ENCODE results near the gene ERBB4. TPM values are rescaled to one million over a fixed set of nuclear protein-coding genes. Genes with fewer than 3 reads are reported as not detected.
A peak's percentile ranks its signal among the peaks of the same experiment; 100 is the strongest.

Gene ERBB4
- total RNA-seq, 1 experiment from 2014 or later = not detected

DNA sequence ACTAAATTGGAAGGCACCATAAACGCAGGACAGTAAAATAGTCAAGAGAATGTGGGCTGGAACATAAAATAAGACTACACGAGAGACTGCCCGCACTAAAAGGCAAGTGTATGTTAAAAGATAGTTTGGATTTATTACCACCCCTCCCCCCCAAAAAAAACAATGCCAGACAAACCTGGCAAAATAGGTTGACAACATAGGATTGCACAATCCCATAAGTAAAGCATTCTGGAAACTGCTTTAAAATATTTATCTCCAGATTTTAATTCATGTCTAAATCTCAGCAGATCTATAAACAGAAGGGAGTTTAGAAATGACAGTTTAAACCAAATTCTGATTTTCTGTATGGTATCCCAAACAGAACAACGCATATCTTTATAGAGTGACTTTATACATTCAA lies 455.1 kb downstream of the ERBB4 start:
- no peak for DNase-seq (ENCODE audit: low read depth)

DNA sequence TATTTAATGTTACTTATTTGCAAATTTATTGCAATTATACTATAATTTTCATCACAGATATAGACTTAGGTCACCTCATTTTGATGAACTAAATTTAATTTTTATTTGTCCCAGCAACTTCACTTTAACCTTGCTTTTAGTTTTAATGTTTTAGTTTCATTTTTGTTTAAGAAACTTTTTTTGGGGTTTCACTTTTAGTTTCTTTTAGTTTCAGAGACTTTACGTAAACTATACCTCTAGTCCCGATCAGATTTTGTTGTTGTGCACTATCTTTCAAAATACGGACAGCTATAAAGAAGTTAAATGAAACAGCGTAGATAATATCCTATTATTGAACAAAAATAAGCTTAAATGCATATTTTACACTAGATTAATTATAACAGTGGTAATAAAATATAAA lies 460.5 kb downstream of the ERBB4 start:
- DNase-seq (ENCODE audit: low read depth) = peak; percentile 9

DNA sequence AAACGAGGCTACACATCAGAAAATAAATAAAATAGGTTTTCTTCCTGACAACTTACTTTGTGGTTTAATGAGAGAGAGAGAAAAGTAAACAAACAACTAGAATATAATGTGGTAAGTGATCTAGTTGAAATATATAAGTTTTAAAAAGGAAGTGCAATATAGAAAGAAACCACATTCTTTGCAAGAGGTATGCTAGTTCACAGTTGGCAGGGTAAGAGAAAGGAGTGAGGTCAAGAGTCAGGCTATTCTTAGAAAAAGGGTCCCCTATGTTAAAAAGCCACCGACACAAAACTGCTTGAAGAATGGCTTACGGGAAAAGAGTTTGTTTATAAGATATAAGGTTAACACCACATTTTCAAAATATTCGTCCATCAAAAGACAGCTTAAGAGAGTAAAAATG lies 462.1 kb downstream of the ERBB4 start:
- DNase-seq (ENCODE audit: low read depth) = no peak

DNA sequence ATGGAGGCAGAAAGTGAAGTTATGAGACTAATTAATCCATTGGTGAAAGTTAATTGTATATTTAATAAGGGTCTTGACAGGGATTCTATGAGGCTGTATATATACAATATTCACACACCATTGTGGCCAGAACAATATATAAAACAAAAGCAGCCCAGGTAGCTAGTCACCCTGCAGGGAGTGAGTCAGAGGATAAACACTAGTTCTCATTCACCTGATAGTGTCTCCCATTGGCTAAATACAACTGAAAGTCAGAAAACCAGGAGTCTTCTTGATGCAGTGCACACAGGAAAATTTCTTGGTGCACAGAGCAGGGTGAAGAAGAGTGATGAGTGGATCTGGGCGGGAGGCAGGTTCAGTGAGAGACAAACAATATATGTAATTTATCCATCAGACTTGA lies 465.2 kb downstream of the ERBB4 start:
- no peak for DNase-seq (ENCODE audit: low read depth)

DNA sequence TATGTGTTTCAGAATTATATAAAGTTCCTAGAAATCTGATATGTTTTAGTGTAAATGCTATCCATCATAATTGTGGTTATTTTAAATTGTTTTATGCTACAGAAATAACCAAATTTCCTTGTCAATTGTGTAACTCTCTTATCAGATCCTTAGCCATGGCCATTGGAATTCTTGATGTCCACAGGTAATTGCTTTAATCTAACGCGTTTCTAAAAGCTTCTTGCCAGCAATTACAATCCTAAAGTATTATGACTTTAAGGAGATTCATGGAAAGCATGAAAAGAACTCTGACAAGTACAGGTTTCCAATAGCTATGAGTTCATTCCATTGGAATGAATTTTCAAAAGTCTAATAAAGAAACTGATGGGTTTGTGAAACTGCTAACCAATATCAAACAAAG lies 472.1 kb downstream of the ERBB4 start:
- DNase-seq (ENCODE audit: low read depth) = no peak

DNA sequence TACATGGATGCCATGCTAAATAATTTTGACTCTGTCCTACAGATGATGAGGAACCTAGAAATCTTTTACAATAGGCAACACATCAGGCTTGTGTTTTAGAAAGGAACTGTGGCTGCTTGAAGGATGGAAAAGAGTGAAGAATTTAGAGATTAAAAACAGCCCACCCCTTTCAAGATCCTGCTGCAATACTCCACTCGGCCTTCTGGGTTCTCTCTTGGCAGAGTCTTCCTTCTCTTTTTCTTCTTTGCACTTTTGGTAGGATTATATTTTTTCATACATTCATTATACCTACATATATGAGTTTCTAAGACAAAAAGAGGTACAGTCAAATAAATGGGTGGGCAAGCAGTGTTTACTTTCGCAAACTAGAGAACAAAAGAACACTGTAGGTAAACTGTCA lies 474.3 kb downstream of the ERBB4 start:
- no peak for DNase-seq (ENCODE audit: low read depth)

DNA sequence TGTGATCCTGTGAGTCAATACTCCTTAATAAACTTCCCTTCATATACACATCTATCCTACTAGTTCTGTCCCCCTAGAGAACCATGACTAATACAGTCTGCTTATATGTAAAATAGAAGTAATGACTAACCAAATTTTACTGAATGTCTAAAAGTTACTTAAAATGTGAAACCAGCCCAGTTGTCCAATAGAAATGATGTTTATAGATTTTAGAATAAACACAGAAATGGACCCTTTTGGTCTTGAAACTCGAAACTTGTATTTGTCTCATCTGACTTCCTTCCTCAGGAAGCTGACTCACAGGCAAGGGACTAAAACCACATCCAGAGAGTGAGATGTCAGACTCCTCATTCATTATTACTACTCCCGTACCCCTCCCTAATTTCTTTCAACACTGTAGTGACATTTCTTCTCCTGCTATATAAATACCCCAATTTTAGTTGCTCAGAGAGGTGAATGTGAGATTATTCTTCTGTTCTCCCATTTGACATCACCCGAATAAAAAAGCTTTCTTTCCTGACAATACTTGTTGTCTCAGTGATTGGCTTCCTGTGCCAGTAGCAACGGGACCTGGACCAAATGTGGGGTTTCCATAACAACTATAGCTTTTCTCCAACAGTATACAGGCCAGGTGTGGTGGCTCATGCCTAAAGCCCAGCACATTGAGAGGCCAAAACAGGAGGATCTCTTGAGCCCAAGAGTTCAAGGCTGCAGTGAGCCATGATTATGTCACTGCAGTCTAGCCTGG lies 486.0 kb downstream of the ERBB4 start:
- DNase-seq (ENCODE audit: low read depth) = peak; percentile 85

DNA sequence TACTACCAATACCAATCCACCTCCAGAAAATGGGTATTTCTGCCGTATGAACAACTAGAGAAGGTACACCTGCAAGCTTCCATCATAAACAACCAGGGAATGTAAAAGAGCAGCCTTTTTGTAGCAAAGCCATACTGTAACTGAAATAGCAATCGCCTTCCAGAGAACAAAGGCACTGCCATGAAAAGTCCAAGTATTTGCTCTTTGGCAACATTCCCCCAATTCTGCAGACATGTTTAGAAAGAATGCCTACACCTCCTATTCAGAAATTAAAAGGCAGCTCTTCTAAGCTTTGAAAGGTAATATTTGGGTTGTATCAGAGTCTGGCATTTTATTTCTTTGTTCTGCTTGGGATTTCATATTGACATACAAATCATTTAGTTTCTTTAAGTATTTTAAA lies 487.7 kb downstream of the ERBB4 start:
- DNase-seq (ENCODE audit: low read depth) = no peak

DNA sequence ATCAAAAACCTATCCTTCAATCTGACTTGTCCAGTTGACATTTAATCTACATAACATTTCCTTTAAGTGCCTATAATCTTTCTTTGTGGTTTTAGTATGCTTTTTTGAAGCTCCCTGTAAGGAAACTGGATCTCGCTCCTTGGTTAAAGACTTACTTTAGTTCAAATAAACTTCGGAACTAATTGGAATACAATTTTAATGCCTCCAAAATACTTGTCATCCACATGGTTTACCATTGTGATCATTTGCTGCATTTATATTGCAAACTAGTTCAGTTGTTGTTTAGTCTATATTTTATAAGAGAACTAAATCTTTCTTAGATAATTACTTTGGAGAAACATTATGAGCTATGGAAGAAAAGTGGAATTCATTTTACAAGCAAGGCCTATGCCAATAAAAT lies 496.0 kb downstream of the ERBB4 start:
- DNase-seq (ENCODE audit: low read depth) = no peak

DNA sequence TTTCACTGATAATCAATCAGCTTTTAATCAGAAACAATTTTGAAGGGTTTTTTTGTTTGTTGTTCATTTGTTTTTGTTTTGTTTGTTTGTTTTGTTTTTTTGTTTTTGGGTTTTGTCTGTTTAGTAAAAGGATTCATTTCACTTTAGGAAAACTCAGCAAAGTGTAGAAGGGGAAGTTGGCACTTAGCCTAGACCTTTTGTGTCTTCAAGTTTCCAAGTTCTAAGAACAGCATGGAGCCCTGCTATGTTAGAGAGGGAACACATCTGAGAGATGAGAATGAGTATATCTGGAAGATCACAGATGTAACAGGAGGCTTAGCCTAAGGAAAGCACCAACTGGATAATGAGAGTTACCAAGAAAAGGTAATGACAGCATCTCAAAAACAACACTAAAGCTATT lies 501.5 kb downstream of the ERBB4 start:
- no peak for DNase-seq (ENCODE audit: low read depth)

DNA sequence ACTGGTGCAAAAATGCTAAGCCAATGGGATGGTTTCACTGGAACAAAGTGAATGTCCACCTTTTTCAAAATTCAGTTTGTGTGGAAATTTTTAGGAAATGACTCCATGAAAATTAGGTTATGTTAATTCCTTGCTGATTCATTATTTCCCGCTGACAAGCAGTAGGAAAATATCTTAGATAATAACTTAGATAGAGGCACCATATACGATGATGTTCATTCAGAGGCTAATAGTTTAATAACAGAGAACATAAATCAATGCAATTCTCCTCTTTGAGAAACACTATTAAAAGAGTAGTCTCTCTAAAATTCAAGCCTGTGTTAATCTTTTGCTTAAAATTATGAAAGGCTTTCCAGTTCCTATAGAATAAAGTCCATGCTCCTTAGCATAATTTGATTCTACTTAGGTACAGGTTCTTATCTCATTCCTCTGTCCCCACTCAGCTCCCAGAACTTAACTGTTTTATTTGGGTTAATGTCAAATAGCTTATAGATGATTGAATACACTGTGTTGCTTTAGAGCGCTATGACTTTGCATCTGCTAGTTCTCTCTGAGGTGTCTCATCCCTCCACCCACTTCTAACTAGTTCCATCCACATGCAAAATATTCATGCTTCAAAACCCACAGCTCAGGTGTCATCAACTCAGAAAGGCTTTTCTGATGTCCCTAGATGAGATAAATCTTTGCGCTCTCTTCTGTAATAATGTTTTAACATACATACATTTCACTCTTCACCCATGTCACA lies 503.6 kb downstream of the ERBB4 start:
- no peak for DNase-seq (ENCODE audit: low read depth)

DNA sequence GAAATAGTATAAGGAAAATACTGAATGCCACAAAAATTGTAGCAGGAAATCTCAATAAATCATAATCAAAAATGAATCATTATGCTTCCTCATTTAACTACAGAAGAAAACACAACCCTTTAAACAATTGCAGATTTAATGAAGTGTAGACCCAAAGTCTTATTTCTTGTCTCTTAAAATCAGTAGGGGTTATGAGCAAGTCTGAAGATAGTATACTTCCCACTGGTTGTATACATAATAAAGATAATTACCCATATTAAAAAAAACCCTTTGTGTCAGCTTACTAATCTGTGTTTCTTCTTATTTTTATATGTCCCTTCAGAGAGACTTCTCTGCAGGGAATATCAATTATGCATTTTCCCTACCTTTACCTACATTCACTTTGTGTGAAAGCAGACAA lies 504.7 kb downstream of the ERBB4 start:
- no peak for DNase-seq (ENCODE audit: low read depth)

DNA sequence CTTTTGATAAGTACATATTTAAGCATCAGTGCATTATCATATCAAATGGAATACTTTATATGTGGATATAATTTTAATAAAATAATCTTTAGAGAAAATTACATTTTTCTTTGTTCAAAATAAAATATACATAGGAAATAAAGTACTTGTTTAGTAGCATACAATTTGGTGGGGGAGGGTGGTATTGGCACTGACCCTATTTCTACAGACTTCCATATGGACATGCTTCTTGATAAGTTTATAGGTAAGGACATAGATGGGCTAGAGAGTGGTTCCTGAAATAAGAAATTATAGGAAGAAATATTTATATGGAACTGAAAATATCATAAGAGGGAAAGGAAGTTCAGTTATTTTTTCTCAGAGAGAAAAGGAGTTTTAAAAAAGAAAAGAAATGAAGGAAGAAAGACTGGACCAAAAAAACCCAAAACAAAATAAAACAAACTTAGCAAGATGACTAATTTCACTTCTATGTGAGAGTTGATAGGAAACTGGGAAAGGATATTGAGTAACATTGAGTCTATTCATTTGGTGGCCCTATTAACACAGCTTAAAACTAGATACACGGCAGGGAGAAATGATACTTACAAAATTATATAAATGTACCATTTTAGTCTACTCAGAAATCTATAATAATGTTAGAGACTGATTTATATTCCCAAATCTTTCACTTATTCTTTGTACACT lies 505.9 kb downstream of the ERBB4 start:
- peak; percentile 50 for DNase-seq (ENCODE audit: low read depth)

DNA sequence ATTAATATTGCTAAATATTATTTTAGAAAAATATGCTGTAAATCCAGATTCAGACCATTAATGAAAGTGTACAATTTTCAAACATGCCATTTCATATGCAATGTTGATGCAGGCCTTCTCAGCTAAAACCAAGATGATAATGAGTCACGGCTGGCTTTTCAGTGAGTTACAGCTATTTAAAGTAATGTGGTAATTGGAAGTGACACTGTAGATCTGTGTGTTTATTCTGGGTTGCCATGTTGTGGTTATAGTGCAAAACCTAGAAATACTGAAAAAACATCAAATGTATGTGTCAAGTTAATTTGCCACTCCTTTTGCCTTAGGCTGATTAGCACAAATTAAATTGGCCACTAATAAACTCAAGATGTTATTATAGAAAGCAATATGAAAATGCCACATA lies 506.6 kb downstream of the ERBB4 start:
- peak; percentile 81 for DNase-seq (ENCODE audit: low read depth)

DNA sequence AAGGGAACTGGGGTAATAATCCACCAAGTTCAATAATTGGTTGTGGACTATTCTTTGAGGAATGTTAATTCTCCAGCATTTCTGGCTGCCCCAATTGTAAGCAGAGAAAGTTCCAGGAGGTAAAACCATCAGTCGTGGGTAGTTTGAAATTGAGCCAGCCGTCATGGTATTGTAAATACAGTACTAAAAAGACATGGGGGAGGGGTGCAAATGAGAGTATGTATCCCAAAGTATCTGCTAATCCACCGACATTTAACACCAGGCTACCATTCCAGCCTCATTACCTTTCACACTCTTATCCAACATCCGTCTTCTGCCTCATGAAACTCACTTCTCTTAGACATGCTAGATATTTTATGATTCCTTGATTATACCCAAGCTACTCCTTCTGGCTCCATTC lies 507.9 kb downstream of the ERBB4 start:
- DNase-seq (ENCODE audit: low read depth) = no peak

DNA sequence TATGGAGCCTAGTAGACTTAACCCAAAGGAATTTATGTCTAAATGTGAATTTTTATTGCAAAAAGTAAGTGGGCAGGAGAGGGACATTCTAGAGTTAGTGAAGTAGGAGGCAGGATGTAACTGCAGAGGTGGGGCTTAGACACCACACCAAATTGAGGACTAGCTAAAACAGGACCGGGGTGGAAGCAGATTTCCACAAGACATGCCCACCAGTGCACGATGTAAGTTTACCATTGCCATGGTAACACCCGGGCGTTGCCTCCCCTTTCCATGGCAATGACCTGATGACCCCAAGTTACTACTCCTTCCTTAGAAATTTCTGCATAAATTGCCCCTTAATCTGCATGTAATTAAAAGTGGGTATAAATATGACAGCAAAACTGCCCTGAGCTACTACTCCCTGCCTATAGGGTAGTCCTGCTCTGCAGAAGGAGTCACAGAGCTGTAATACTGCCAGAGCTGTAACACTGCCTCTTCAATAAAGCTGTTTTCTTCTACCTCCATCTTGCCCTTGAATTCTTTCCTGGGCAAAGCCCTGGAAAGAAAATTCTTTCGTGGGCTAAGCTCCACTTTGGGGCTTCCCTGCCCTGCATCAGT lies 509.7 kb downstream of the ERBB4 start:
- peak; percentile 11 for DNase-seq (ENCODE audit: low read depth)

DNA sequence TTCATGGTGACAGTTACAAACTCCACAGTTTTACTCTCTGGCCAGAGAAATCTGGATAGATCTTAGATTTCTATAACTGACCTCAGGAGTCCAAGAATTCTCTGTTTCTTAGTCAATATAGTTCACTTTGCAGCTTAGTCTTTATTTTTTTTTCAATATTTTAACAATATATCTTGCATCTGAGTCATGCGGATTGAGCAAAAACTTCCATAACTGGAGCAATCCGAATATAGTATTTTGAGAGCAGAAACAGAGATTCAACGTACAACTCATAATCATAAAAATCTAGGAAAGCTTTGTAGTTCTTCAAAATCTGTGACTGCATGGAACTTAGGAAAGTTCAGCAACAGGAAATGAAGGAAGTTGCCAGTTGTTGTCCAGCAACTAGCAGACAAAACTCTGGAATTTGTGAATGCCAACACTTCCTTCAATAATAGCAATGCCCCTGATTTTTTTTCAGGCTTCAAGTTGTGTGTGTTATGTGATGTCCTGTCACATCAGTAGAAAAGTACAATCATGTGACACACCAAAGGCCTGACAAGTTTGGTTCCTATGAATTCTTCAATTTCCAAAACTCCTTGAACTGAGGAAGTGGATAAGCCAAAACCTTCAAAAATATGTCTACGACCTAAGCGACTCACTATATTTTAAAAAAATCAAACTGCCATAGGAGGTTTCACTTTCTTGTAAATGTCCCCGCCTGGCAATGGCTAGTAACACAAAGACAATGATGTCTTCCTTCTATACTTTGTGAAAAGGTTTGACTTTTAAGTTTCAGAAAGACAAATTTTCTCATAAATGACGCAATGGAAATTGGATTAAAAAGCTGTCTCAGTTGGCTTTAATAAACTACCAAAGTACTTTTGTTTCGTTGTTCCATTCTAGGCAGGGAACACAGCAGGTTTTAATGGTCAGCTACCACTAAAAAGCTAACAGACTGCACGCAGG lies 510.6 kb downstream of the ERBB4 start:
- no peak for DNase-seq (ENCODE audit: low read depth)

DNA sequence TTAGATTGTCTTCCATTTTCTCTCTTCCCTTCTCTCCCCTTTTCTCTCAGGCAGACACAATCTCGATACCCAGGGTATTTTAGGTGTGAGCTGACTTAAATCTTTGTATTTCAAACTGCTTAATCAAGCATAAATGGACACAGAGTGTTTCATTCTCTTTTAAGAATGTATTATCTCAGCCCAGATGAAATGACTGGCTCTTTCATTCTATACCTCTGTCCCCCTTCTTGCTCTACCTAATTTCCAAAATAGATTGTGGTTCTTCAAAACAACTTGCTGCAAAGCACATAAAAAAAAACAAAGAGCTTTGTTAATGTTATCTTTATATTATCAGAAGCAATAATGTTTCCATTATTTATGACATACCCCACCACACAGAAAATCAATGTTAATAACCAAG lies 514.6 kb downstream of the ERBB4 start:
- DNase-seq (ENCODE audit: low read depth) = no peak

DNA sequence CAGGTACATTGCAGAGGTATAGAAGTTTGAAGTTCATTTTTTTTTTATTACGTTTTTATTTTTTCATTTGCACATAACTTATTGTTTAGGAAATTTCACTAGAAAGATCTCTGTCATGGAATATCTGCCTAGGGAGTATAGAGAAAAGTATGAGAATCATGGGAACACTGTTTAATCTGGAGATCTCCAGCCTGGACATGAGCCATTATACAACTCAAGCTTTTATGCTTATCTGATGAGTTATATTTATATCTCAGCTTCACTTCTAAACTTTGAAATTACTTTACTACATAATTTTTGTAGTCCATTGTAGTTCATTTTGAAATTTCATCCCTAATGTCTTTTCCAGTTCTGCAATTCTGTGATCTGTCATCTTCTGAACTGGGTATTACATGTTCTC lies 515.6 kb downstream of the ERBB4 start:
- DNase-seq (ENCODE audit: low read depth) = peak; percentile 12

DNA sequence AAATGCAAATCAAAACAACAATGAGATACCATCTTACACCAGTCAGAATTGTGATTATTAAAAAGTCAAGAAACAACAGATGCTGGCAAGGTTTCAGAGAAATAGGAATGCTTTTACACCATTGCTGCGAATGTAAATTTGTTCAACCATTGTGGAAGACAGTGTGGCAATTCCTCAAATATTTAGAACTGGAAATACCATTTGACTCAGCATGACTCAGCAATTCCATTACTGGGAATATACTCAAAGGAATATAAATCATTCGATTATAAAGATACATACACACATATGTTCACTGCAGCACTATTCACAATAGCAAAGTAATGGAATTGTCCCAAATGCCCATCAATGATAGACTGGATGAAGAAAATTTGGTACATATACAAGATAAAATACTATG lies 516.7 kb downstream of the ERBB4 start:
- peak; percentile 72 for DNase-seq (ENCODE audit: low read depth)

DNA sequence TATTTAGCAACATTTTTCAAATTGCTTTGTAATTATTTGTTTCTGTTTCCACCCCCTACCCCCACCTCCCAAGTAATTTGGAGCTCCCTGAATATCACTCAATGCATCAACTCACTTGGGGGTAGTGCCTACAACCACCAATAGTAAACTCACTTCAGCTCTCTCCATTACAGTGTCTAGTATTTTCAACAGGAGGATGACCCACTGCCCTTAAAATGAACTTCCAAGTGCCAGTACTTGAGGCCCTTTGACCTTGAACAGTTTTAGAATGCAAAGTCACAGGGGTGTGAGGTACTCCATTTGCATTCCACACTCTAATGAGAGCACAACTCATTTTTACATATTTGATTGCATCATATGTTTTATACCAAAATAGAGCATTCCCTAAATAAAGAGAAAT lies 523.0 kb downstream of the ERBB4 start:
- no peak for DNase-seq (ENCODE audit: low read depth)

All from RPMI7951 (cell line).